CD14-positive monocyte (primary cell): ENCODE results near the gene MIAT. TPM values are rescaled to one million over a fixed set of nuclear protein-coding genes. Genes with fewer than 3 reads are reported as not detected.
A peak's percentile ranks its signal among the peaks of the same experiment; 100 is the strongest.

Experiments used
- DNase-seq, 3 donors: peaks; one replicate each; pipeline ENCODE4 v3.0.0-alpha.2; 2011 to 2022
- H2AFZ ChIP-seq: 2 replicates; pipeline ENCODE4 v1.6.0; 2012; ENCODE audit warnings: mild to moderate bottlenecking, low read depth, low read length, inconsistent platforms; ENCODE audit not compliant: insufficient read depth, poor library complexity, severe bottlenecking
- H3K27ac ChIP-seq, 2 donors: 1 replicate in 1 of 2; 2 replicates in 1 of 2; pipeline ENCODE4 v1.5.1; 2012 to 2013; ENCODE audit warnings: low read length in 2 of 2, control low read depth in 1 of 2, inconsistent platforms in 1 of 2, low read depth in 1 of 2, mild to moderate bottlenecking in 1 of 2
- H3K27me3 ChIP-seq, 2 donors: one replicate each; pipeline versions ENCODE4 v1.6.0 to v1.6.1; 2011 to 2013; ENCODE audit warnings: low read length in 2 of 2; ENCODE audit not compliant: control insufficient read depth in 2 of 2, insufficient read depth in 2 of 2
- H3K36me3 ChIP-seq, 2 donors: replicated peaks in 1 of 2; 1 replicate in 1 of 2; 2 replicates in 1 of 2; pipeline versions ENCODE4 v1.5.1 to v1.6.1; 2012 to 2013; ENCODE audit warnings: low read length in 2 of 2, control low read depth in 1 of 2, inconsistent platforms in 1 of 2, mild to moderate bottlenecking in 1 of 2; ENCODE audit not compliant: insufficient read depth in 2 of 2, control insufficient read depth in 1 of 2
- H3K4me1 ChIP-seq, 2 donors: 1 replicate in 1 of 2; 2 replicates in 1 of 2; pipeline versions ENCODE4 v1.5.1 to v1.6.1; 2012 to 2013; ENCODE audit warnings: low read length in 2 of 2, control low read depth in 1 of 2, inconsistent platforms in 1 of 2, mild to moderate bottlenecking in 1 of 2, moderate library complexity in 1 of 2; ENCODE audit not compliant: insufficient read depth in 2 of 2, control insufficient read depth in 1 of 2
- H3K4me2 ChIP-seq: replicated peaks from 2 replicates; pipeline ENCODE3; 2012; ENCODE audit warnings: low read length, moderate library complexity, mild to moderate bottlenecking; ENCODE audit not compliant: poor library complexity, severe bottlenecking; ENCODE audit errors: extremely low read depth
- H3K4me3 ChIP-seq, 3 experiments: fragments of 200-600 bp in 1 of 3; sonication (generic) in 1 of 3; replicated peaks in 1 of 3; 1 replicate in 2 of 3; 2 replicates in 1 of 3; pipeline ENCODE4 v1.5.1; 2011 to 2013; ENCODE audit warnings: low read length in 3 of 3, mild to moderate bottlenecking in 3 of 3, control low read depth in 2 of 3, low read depth in 2 of 3, inconsistent platforms in 1 of 3, moderate library complexity in 1 of 3
- H3K79me2 ChIP-seq: 2 replicates; pipeline ENCODE4 v1.6.0; 2012; ENCODE audit warnings: mild to moderate bottlenecking, control low read depth, inconsistent platforms, low read length, moderate library complexity; ENCODE audit not compliant: insufficient read depth
- H3K9ac ChIP-seq: 2 replicates; pipeline ENCODE4 v1.6.0; 2017; ENCODE audit warnings: low read length, mild to moderate bottlenecking; ENCODE audit not compliant: insufficient read depth, poor library complexity, severe bottlenecking
- H3K9me3 ChIP-seq, 2 donors: replicated peaks in 1 of 2; 1 replicate in 1 of 2; 2 replicates in 1 of 2; pipeline versions ENCODE4 v1.5.1 to v1.6.1; 2012 to 2013; ENCODE audit warnings: low read length in 2 of 2, control low read depth in 1 of 2; ENCODE audit not compliant: control insufficient read depth in 1 of 2, insufficient read depth in 1 of 2
- H4K20me1 ChIP-seq: 2 replicates; pipeline ENCODE4 v1.6.0; 2012; ENCODE audit warnings: mild to moderate bottlenecking, low read length, control low read depth, moderate library complexity; ENCODE audit not compliant: insufficient read depth
- H3K27ac Mint-ChIP-seq, 7 donors: one replicate each; pipeline ENCODE4 v1.8.0; 2020; ENCODE audit warnings: mild to moderate bottlenecking in 7 of 7, mixed read lengths in 7 of 7, moderate library complexity in 6 of 7, inconsistent platforms in 2 of 7
- H3K27me3 Mint-ChIP-seq, 3 donors: one replicate each; pipeline ENCODE4 v1.8.0; 2021 to 2022; ENCODE audit warnings: low read depth in 3 of 3, mild to moderate bottlenecking in 3 of 3, mixed read lengths in 3 of 3, moderate library complexity in 3 of 3, inconsistent platforms in 1 of 3
- H3K36me3 Mint-ChIP-seq, 2 donors: one replicate each; pipeline ENCODE4 v1.8.0; 2020; ENCODE audit warnings: mixed read lengths in 2 of 2, inconsistent platforms in 1 of 2, mild to moderate bottlenecking in 1 of 2
- H3K4me1 Mint-ChIP-seq: one replicate; pipeline ENCODE4 v1.8.0; 2020; ENCODE audit warnings: mild to moderate bottlenecking, mixed read lengths
- H3K4me3 Mint-ChIP-seq, 2 donors: one replicate each; pipeline ENCODE4 v1.8.0; 2020; ENCODE audit warnings: mild to moderate bottlenecking in 2 of 2, mixed read lengths in 2 of 2, moderate library complexity in 1 of 2
- H3K9me3 Mint-ChIP-seq, 7 donors: one replicate each; pipeline ENCODE4 v1.8.0; 2020 to 2022; ENCODE audit warnings: mixed read lengths in 7 of 7, mild to moderate bottlenecking in 6 of 7, moderate library complexity in 6 of 7, inconsistent platforms in 2 of 7
- CTCF ChIP-seq: fragments of 200-600 bp; IDR thresholded peaks from one replicate; pipeline ENCODE4 v1.8.0; 2022; ENCODE audit warnings: antibody characterized with exemption, mild to moderate bottlenecking
- WGBS: methylation state at CpG from one replicate; pipeline ENCODE4 v1.1.5; 2013; ENCODE audit warnings: missing lambda C conversion rate; ENCODE audit not compliant: insufficient coverage; 5-methylcytosine and 5-hydroxymethylcytosine counted together
- intact Hi-C, 2 donors: fragments of 100-400 bp; cut with micrococcal nuclease; formaldehyde crosslinking; loops; one replicate each; pipeline versions ENCODE4 v1.15.0 to v1.15.1; 2023
- polyA plus RNA-seq, 3 donors: library from polyadenylated mRNA; depleted of rRNA in 1 of 3; unstranded in 2 of 3; stranded (reverse) in 1 of 3; fragments of 300-500 nt in 2 of 3; fragments of >200 nt in 1 of 3; fragmentation: Illumina TruSeq in 2 of 3; gene quantifications; 1 replicate in 2 of 3; 2 replicates in 1 of 3; pipeline ENCODE4 v1.2.3, GENCODE V29; 2012 to 2021

Gene MIAT
- polyA plus RNA-seq, 3 donors = 0.02 to 0.17 (median 0.03) TPM

- DNase-seq = no peak
- WGBS = 20% methylated on average over 1 of the region's 11 CpGs
These were observed 773 bp downstream of the MIAT start for GRCh38 chr22:26658161-26658560.

More at GRCh38 chr22:26658161-26658560, 773 bp downstream of the MIAT start:
- no peak for TF ChIP-seq CTCF
- H3K4me2 ChIP-seq = peak overlapping the region; percentile 80
- H3K27ac ChIP-seq = no peak overlapping the region
- H3K27me3 ChIP-seq = peaks cover 18 to 28% of the 10 kb centered on the region in 2 donors
- peaks cover 0 to 3% of the 10 kb centered on the region in 2 donors for H3K9me3 ChIP-seq
- H3K36me3 ChIP-seq = no peaks in the 10 kb centered on the region
- no peak overlapping the region for H3K9ac ChIP-seq
- no peaks in the 10 kb centered on the region for H3K79me2 ChIP-seq
- peaks cover 0 to 2% of the 10 kb centered on the region in 2 donors for H3K36me3 Mint-ChIP-seq
- H3K4me3 ChIP-seq = peak overlapping the region in 2 of 3 experiments; percentile 10 to 68
- peak overlapping the region in 1 of 7 donors; percentile 68 for H3K27ac Mint-ChIP-seq
- intact Hi-C loops = loop anchor here in 1 of 2 donors (10.0 kb wide), 1 partner anchor 263 kb away; no protein-coding TSS in a partner anchor
- no peaks in the 10 kb centered on the region for H4K20me1 ChIP-seq
- H3K4me1 Mint-ChIP-seq = peaks cover 37% of the 10 kb centered on the region
- peaks cover 0 to 7% (median 0%) of the 10 kb centered on the region in 7 donors for H3K9me3 Mint-ChIP-seq
- peaks cover 27 to 35% of the 10 kb centered on the region in 2 donors for H3K4me1 ChIP-seq
- H2AFZ ChIP-seq = no peak overlapping the region
- H3K4me3 Mint-ChIP-seq = peak overlapping the region; percentile 83 to 93
- peaks cover 35 to 43% (median 43%) of the 10 kb centered on the region in 3 donors for H3K27me3 Mint-ChIP-seq
